Prostate gland (tissue), 2 donors: ENCODE data around the gene MAN2B1.

Experiments
- CTCF ChIP-seq, 4 experiments: fragments of 200-600 bp in 2 of 4; fragments of 450-650 bp in 2 of 4; sonication (generic) in 2 of 4; IDR thresholded peaks; 1 replicate in 3 of 4; 2 replicates in 1 of 4; pipeline ENCODE4 v1.5.1; 2016 to 2019; ENCODE audit warnings: antibody characterized with exemption in 4 of 4, mild to moderate bottlenecking in 2 of 4, moderate library complexity in 2 of 4
- POLR2AphosphoS5 ChIP-seq: sonication (generic); formaldehyde crosslinking; IDR thresholded peaks from one replicate; pipeline ENCODE4 v1.6.1; 2017; ENCODE audit warnings: antibody characterized with exemption

- no peak for TF ChIP-seq POLR2AphosphoS5
- TF ChIP-seq CTCF (IDR thresholded peaks at IDR 0.05): no peak
These were observed 3.8 kb upstream of the MAN2B1 start for GRCh38 chr19:12670159-12670928.
